Prostate gland (tissue), 2 donors: ENCODE results near the gene SV2C. TPM values are rescaled to one million over a fixed set of nuclear protein-coding genes. Genes with fewer than 3 reads are reported as not detected.

ENCODE experiments used
- DNase-seq: peaks from one replicate; pipeline ENCODE4 v3.0.0-alpha.2; 2019; ENCODE audit warnings: low spot score
- H3K27ac ChIP-seq, 2 donors: fragments of 200-600 bp; sonication (generic); 2 replicates each; pipeline ENCODE4 v1.5.1; 2017 to 2019
- H3K27me3 ChIP-seq: fragments of 200-600 bp; sonication (generic); replicated peaks from 2 replicates; pipeline ENCODE4 v1.5.1; 2019; ENCODE audit not compliant: insufficient read depth
- H3K36me3 ChIP-seq, 2 donors: fragments of 200-600 bp; sonication (generic); 1 replicate in 1 of 2; 2 replicates in 1 of 2; pipeline versions ENCODE4 v1.5.1 to v1.8.1; 2017 to 2019
- H3K4me1 ChIP-seq: fragments of 200-600 bp; sonication (generic); replicated peaks from 2 replicates; pipeline ENCODE4 v1.5.1; 2019
- H3K4me3 ChIP-seq, 2 donors: fragments of 200-600 bp; sonication (generic); 2 replicates each; pipeline ENCODE4 v1.5.1; 2017 to 2019
- H3K9me3 ChIP-seq: fragments of 200-600 bp; sonication (generic); 2 replicates; pipeline ENCODE4 v1.5.1; 2017
- CTCF ChIP-seq, 4 experiments: fragments of 200-600 bp in 2 of 4; fragments of 450-650 bp in 2 of 4; sonication (generic) in 2 of 4; IDR thresholded peaks; 1 replicate in 3 of 4; 2 replicates in 1 of 4; pipeline ENCODE4 v1.5.1; 2016 to 2019; ENCODE audit warnings: antibody characterized with exemption in 4 of 4, mild to moderate bottlenecking in 2 of 4, moderate library complexity in 2 of 4
- POLR2A ChIP-seq: fragments of 450-650 bp; IDR thresholded peaks from one replicate; pipeline ENCODE4 v1.6.1; 2016; ENCODE audit warnings: antibody characterized with exemption, mild to moderate bottlenecking
- POLR2AphosphoS5 ChIP-seq: sonication (generic); formaldehyde crosslinking; IDR thresholded peaks from one replicate; pipeline ENCODE4 v1.6.1; 2017; ENCODE audit warnings: antibody characterized with exemption
- WGBS: methylation state at CpG from one replicate; pipeline ENCODE4 v1.1.5; 2018; 5-methylcytosine and 5-hydroxymethylcytosine counted together
- intact Hi-C: fragments of 100-400 bp; cut with DNase I; formaldehyde crosslinking; loops from one replicate; pipeline ENCODE4 v1.14.2; 2022
- total RNA-seq, 2 donors: library from RNA; depleted of rRNA; stranded (reverse); fragments of >200 nt; gene quantifications; one replicate each; pipeline ENCODE4 v1.1.0, GENCODE V29; 2016

SV2C gene
- total RNA-seq, 2 donors from 2014 or later: 0.28 to 0.96 TPM

- Histone ChIP-seq H3K4me1 (peaks cover 5% of the 10 kb centered on the region), H3K9me3 (no peaks in the 10 kb centered on the region), H3K27me3 (no peaks in the 10 kb centered on the region), H3K4me3 (no peak overlapping the region), H3K36me3 (no peaks in the 10 kb centered on the region), H3K27ac (no peak overlapping the region)
- 85% methylated on average over 13 of the region's 13 CpGs for WGBS
- intact Hi-C loops: no loop called here
- TF ChIP-seq POLR2A (no peak), CTCF (IDR thresholded peaks at IDR 0.05) (no peak), POLR2AphosphoS5 (no peak)
- no peak for DNase-seq
Measured at GRCh38 chr5:76389513-76390154, 306.5 kb downstream of the SV2C start.

- H3K9me3 ChIP-seq: no peaks in the 10 kb centered on the region
- no peak for TF ChIP-seq POLR2A
- TF ChIP-seq CTCF (IDR thresholded peaks at IDR 0.05): no peak
- TF ChIP-seq POLR2AphosphoS5: no peak
- WGBS: over 99% methylated on average over 9 of the region's 9 CpGs
- H3K4me3 ChIP-seq: no peak overlapping the region
- intact Hi-C loops: no loop called here
- no peak for DNase-seq
- H3K27me3 ChIP-seq: no peaks in the 10 kb centered on the region
- H3K4me1 ChIP-seq: peaks cover 5% of the 10 kb centered on the region
- no peak overlapping the region for H3K27ac ChIP-seq
- no peaks in the 10 kb centered on the region for H3K36me3 ChIP-seq
Measured at GRCh38 chr5:76391014-76391413, 307.8 kb downstream of the SV2C start.

- WGBS: 83% methylated on average over 5 of the region's 5 CpGs
- Histone ChIP-seq H3K4me1 (peaks cover 3% of the 10 kb centered on the region), H3K27ac (no peak overlapping the region), H3K27me3 (no peaks in the 10 kb centered on the region), H3K9me3 (no peaks in the 10 kb centered on the region), H3K4me3 (no peak overlapping the region), H3K36me3 (no peaks in the 10 kb centered on the region)
- no peak for DNase-seq
- TF ChIP-seq POLR2A (no peak), POLR2AphosphoS5 (no peak), CTCF (IDR thresholded peaks at IDR 0.05) (no peak)
- intact Hi-C loops: no loop called here
Measured at GRCh38 chr5:76393035-76393680, 310.0 kb downstream of the SV2C start.

- Histone ChIP-seq H3K36me3 (no peaks in the 10 kb centered on the region), H3K27ac (no peak overlapping the region), H3K27me3 (no peaks in the 10 kb centered on the region), H3K9me3 (no peaks in the 10 kb centered on the region), H3K4me3 (no peak overlapping the region), H3K4me1 (no peaks in the 10 kb centered on the region)
- intact Hi-C loops: no loop called here
- TF ChIP-seq CTCF (IDR thresholded peaks at IDR 0.05) (no peak), POLR2A (no peak), POLR2AphosphoS5 (no peak)
- 93% methylated on average over 2 of the region's 2 CpGs for WGBS
- DNase-seq: no peak
Measured at GRCh38 chr5:76397200-76397599, 314.0 kb downstream of the SV2C start.

- Histone ChIP-seq H3K36me3 (no peaks in the 10 kb centered on the region), H3K4me3 (no peak overlapping the region), H3K9me3 (no peaks in the 10 kb centered on the region), H3K27ac (no peak overlapping the region), H3K4me1 (no peaks in the 10 kb centered on the region), H3K27me3 (no peaks in the 10 kb centered on the region)
- WGBS: 99% methylated on average over 2 of the region's 2 CpGs
- TF ChIP-seq CTCF (IDR thresholded peaks at IDR 0.05): no peak
- no peak for TF ChIP-seq POLR2A
- no peak for TF ChIP-seq POLR2AphosphoS5
- DNase-seq: no peak
- intact Hi-C loops: no loop called here
Measured at GRCh38 chr5:76399268-76399667, 316.1 kb downstream of the SV2C start.
